Osteocyte (in vitro differentiated cells): Measurements from ENCODE around the gene RIN3. TPM values are rescaled to one million over a fixed set of nuclear protein-coding genes. Genes with fewer than 3 reads are reported as not detected.

Source experiments
- DNase-seq: peaks from one replicate; pipeline ENCODE4 v3.0.0; 2021; ENCODE audit warnings: mixed read lengths; ENCODE audit not compliant: unreplicated experiment; ENCODE audit errors: extremely low spot score
- H3K27ac Mint-ChIP-seq: one replicate; pipeline ENCODE4 v1.8.0; 2021; ENCODE audit warnings: mild to moderate bottlenecking, mixed read lengths; ENCODE audit not compliant: unreplicated experiment
- H3K27me3 Mint-ChIP-seq: one replicate; pipeline ENCODE4 v1.8.0; 2021; ENCODE audit warnings: mixed read lengths; ENCODE audit not compliant: unreplicated experiment
- H3K36me3 Mint-ChIP-seq: one replicate; pipeline ENCODE4 v1.8.0; 2021; ENCODE audit warnings: mixed read lengths; ENCODE audit not compliant: unreplicated experiment
- H3K4me1 Mint-ChIP-seq: one replicate; pipeline ENCODE4 v1.8.0; 2021; ENCODE audit warnings: mixed read lengths; ENCODE audit not compliant: unreplicated experiment
- H3K4me3 Mint-ChIP-seq: one replicate; pipeline ENCODE4 v1.8.0; 2021; ENCODE audit warnings: mild to moderate bottlenecking, moderate library complexity, mixed read lengths; ENCODE audit not compliant: unreplicated experiment
- H3K9me3 Mint-ChIP-seq: one replicate; pipeline ENCODE4 v1.8.0; 2021; ENCODE audit warnings: mixed read lengths; ENCODE audit not compliant: unreplicated experiment
- CTCF ChIP-seq: fragments of 200-600 bp; sonication (generic); IDR thresholded peaks from 2 replicates; pipeline ENCODE4 v1.5.0; 2021; ENCODE audit warnings: antibody characterized with exemption, mild to moderate bottlenecking, moderate library complexity
- total RNA-seq: library from RNA; stranded (reverse); gene quantifications from 2 replicates; pipeline ENCODE4 v1.2.1, GENCODE V29; 2021

The RIN3 gene
- total RNA-seq, 1 donor from 2014 or later, result 26.7 TPM

- H3K27ac Mint-ChIP-seq, result no peak overlapping the region
- H3K4me1 Mint-ChIP-seq, result peaks cover 4% of the 10 kb centered on the region
- no peak overlapping the region for H3K4me3 Mint-ChIP-seq
- no peak for TF ChIP-seq CTCF
- DNase-seq, result no peak
- no peaks in the 10 kb centered on the region for H3K27me3 Mint-ChIP-seq
- H3K9me3 Mint-ChIP-seq, result no peaks in the 10 kb centered on the region
- no peaks in the 10 kb centered on the region for H3K36me3 Mint-ChIP-seq
Observed at GRCh38 chr14:92524602-92525185, 11.1 kb downstream of the RIN3 start.

GRCh38 chr14:92525322-92526095 is 11.9 kb downstream of the RIN3 start:
- H3K27me3 Mint-ChIP-seq, result no peaks in the 10 kb centered on the region

GRCh38 chr14:92527721-92528120 is 14.1 kb downstream of the RIN3 start:
- Mint-ChIP-seq H3K27ac (no peak overlapping the region), H3K9me3 (no peaks in the 10 kb centered on the region), H3K36me3 (no peaks in the 10 kb centered on the region), H3K27me3 (no peaks in the 10 kb centered on the region), H3K4me3 (no peak overlapping the region), H3K4me1 (peaks cover 6% of the 10 kb centered on the region)
- no peak for DNase-seq
- no peak for TF ChIP-seq CTCF

More at GRCh38 chr14:92525322-92526095, 11.9 kb downstream of the RIN3 start:
- no peak overlapping the region for H3K27ac Mint-ChIP-seq
- no peaks in the 10 kb centered on the region for H3K36me3 Mint-ChIP-seq
- DNase-seq, result no peak
- H3K4me3 Mint-ChIP-seq, result no peak overlapping the region
- no peak for TF ChIP-seq CTCF
- no peaks in the 10 kb centered on the region for H3K9me3 Mint-ChIP-seq
- H3K4me1 Mint-ChIP-seq, result peaks cover 4% of the 10 kb centered on the region

- TF ChIP-seq CTCF, result no peak
- Mint-ChIP-seq H3K4me1 (peaks cover 6% of the 10 kb centered on the region), H3K27ac (no peak overlapping the region), H3K36me3 (no peaks in the 10 kb centered on the region), H3K9me3 (no peaks in the 10 kb centered on the region), H3K4me3 (no peak overlapping the region), H3K27me3 (no peaks in the 10 kb centered on the region)
- no peak for DNase-seq
Observed at GRCh38 chr14:92528486-92529100, 15.0 kb downstream of the RIN3 start.

- no peak for TF ChIP-seq CTCF
- Mint-ChIP-seq H3K36me3 (no peaks in the 10 kb centered on the region), H3K4me3 (no peak overlapping the region), H3K27ac (no peak overlapping the region), H3K4me1 (peaks cover 9% of the 10 kb centered on the region), H3K9me3 (no peaks in the 10 kb centered on the region), H3K27me3 (no peaks in the 10 kb centered on the region)
- DNase-seq, result no peak
Observed at GRCh38 chr14:92529903-92530302, 16.3 kb downstream of the RIN3 start.
